HG03457 (cell line): ENCODE measurements around the gene TP53I3.
"Not testable (repeated sequence)": the region's sequence is repeated elsewhere in the genome, so short reads cannot be mapped to it uniquely, and the experiment has no call there.

ENCODE experiments used
- ATAC-seq: cut with Tn5 transposase; IDR thresholded peaks from one replicate; pipeline ENCODE4 v1.9.1; 2021; ENCODE audit warnings: moderate number of reproducible peaks; ENCODE audit not compliant: unreplicated experiment

Gene TP53I3

DNA sequence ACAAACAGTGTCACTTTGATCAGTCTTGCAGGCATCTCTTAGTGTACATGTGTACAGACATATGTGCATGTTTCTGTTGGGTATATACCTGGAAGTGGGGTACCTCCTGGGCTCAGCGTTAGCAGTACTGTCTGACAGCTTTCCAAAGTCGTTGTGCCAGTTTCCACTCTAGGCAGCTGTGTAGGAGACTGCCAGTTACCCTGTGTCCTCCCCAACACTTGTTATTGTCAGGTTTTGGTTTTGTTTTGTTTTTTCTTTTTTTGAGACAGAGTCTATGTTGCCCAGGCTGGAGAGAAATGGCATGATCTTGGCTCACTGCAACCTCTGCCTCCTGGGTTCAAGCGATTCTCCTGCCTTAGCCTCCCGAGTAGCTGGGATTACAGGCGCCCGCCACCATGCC, 28.9 kb downstream of the TP53I3 start:
- no peak for ATAC-seq

DNA sequence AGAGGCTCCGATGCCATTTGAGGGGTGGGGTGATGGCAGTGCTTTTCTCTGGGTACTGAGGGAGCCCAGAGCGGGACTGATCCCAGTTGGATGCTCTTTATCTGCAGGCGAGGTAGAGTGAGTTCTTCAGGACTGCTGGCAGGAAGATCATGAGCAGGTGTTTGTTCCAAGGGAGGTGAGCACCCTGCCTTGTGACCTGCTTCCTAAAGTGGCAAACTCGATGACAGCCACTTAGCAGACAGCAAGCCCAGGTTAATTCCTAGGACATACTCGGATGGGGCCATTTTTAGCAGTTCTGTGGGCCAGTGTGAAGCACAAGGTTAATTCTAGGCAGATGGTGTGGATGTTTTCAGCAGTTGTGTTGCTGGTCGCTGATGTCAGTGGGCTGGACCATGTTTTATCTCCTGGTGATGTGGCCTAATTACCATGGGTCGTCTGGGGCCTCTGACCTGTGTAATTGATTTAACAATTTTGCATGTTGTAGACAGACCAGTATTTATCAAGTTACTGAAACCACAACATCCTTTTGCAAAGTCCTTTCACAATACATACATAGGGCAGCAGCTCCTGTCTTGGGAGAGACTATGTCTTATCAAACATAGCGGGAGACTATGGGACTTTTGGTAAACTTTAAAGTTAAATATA, 30.1 kb downstream of the TP53I3 start:
- no peak for ATAC-seq

DNA sequence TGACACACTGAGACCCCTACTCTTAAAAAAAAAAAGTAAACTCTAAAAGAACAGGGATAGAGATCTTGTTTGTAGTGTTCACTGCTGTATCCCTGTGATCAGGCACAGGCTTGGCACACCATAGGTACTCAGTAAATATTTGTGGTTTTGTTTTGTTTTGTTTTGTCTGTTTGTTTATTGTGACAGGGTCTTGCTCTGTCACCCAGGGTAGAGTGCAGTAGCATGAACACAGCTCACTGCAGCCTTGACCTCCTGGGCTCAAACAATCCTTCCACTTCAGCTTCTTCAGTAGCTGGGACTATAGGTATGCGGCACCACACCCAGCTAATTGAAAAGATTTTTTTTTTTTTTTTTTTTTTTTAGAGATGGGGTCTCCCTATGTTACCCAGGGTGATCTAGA, 31.7 kb downstream of the TP53I3 start:
- no peak for ATAC-seq

DNA sequence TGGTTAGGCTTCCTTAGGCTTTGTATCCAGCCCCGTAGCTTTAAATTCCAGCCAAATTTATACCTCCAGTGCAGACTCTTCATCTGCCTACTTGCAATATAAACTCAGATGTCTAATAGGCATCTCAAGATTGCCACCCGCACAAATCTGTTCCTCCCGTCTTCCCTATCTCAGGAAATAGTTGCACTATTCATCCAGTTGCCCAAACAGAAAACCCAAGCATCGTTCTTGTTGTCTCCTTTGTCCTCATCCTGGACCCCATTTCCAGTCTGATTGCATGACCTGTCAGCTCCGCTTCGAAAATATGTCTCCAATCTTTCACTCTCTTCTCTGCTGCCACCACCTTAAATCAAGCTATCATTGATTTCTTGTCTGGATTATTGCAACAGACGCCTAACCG, 32.8 kb downstream of the TP53I3 start:
- ATAC-seq, result no peak

DNA sequence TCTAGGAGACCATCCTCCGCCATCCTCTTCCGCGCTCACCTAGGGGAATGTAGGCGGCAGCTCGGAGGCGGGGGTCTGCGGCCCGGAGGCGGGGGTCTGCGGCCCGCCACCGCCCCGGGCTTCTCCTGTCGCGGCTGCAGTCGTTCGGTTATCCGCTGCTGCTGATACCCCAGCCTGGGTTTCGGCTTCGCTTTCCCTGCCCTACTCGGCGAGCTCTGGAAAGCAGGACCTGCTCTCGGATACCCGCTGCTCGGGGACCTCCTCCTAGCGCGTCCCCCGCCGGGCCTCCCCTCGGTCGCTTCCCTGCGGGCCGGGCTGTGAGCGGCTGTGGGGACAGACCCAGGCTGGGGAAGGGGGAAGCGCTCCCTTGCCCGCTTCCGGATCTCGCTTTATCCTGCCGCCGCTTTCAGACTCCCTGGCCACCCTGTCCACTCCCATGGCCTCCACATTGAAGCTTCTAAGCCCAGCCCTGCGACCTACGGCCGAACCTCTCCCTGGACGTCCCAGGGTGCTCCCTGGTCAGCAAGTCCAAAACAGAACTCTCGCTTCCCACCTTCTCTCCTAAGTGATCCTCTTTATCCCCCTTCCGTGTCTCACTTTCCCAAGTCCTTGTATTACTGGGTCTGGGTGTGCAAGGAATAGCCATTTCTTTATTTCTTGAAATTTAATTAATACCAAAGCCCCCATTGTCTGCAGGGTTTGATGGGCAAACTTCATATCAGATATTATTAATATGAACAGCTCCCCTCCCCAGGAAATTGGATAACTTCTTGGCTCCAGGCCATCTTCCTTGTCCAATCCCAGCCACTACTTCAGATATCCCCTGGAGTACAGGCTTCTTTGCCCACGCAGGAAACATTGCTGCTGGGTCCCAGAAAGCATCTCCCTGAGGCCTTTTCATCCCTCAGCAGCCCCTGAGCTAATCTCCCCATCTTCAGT, 34.3 kb downstream of the TP53I3 start:
- no peak for ATAC-seq

DNA sequence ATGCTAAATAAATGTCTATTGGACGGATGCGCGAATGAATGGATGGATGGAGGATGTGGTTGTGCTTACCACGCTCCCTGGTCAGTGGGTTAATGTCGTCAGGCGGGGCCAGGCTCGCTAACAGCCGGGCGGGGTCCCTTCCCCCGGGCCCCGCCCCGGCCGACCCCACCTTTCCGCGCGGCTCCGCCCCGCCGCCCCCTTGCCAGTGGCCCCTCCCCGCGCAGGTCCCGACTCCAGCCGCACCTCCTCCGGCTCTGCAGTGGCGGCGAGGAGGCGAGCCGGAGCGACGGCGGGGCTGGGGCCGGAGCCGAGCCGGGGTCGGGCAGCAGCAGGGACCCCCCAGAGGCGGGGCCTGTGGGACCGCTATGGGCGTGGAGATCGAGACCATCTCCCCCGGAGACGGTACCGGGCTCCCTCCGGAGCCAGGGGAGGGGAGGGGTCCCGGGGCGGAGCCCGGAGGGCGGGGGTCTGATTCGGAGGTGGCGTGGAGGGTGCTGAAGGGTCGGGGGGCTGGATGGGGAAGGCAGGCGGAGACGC, 35.1 kb downstream of the TP53I3 start, which contains the start of gene FKBP1B:
Gene FKBP1B (plus strand): TSS at position 257 of the 537 bp plus-strand sequence. CDS start 109 bp downstream, at position 366.
- no peak for ATAC-seq

DNA sequence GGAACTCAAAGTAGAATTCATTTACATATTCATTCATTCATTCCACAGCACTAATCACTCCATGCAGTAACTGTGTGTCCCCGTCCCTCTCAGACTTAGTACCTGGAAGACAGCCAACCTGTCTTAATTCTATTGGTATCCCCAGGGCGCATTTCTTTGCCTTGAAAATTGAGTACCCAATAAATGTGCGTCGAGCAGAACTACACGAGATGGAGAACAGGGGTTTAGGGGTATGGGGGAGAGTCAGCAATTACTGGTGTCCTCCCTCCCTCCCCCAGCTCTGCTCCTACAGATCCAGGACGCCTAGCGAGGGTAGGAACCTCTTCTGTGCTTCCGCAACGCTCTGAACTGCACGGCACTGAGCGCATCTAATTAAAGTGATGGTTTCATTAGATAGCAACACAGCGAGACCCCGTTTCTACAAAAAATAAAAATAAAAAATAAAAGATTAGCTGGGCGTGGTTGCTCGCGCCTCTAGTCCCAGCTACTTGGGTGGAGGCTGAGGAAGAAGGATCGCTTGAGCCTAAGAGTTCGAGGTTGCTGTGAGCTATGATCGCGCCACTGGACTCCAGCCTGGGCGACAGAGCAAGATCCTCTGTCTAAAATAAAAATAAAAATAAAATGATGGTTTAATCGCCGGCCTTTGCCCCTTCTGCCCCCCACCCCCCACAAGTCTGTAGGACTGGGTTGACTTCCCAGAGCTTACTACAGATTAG, 35.7 kb downstream of the TP53I3 start:
- ATAC-seq, result no peak

DNA sequence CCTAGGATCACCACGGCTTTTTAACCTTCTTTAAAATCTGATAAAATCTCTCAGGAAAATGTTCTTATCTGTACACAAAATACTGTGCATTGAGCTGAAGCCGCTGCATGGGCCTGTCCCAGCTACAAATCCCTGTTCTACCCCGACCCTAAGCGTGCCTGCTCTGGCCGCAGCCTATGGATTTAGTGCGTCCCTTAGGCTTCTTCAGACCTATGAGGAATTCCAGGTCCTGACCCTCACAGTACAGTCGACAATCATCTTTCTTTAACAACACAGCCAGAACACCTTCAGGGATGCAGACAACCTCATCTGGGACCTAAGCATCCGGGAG, 37.0 kb downstream of the TP53I3 start:
- no peak for ATAC-seq

DNA sequence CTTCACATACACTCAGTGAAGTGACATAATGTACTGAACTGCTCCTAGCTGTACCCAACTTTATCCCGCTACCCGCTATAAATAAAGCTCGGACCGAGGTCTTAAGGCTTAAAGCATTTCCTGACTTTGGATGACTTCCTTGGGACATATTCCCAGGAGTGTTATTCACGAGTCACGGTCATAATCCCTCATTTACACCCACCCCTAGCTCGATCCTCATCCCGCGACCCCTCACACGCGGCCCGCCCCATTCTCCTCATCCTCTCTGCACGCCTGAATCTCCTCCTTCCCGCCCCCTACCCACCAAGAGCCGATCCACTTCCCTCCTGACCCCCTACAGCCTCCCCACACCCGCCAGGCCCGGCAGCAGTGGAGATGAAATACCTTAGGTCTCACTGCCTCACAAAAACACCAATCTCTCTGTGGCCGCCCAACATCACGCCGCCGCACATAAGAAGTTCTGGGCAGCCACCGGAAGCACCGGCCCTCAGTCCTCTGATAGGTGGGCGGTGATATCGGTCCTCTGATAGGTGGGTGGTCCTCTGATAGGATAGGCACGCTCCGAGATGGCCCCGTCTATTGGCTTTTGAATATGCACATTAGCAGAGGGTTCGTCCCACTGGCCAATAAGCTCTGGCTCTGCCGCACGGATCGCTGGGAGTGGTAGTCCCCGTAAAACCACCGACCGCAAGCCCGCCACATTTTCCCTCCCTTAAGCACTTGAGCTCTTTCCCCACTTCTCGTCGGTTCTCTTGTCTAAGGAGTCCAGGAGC, 37.5 kb downstream of the TP53I3 start, which contains the start of gene WDCP:
Gene WDCP (minus strand): TSS at position 462 of the 773 bp plus-strand sequence. CDS start 7,897 bp downstream, outside the sequence.
- peak; percentile 96 for ATAC-seq

DNA sequence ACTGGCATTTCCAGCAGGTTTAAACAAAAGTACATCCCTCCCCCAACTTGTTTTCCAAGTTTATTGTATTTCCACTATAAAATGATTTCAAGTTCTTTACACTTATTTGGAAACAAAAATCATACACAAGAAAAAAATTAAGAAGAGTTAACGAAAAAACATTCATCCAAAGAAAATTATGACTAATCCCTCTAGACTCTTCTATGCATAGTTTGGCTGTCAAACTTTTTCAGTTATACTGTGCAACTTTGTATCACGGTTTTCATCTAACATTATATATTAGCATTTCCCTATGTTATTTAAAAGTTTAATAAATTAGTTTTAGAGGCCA, 38.1 kb downstream of the TP53I3 start:
- ATAC-seq, result no peak

DNA sequence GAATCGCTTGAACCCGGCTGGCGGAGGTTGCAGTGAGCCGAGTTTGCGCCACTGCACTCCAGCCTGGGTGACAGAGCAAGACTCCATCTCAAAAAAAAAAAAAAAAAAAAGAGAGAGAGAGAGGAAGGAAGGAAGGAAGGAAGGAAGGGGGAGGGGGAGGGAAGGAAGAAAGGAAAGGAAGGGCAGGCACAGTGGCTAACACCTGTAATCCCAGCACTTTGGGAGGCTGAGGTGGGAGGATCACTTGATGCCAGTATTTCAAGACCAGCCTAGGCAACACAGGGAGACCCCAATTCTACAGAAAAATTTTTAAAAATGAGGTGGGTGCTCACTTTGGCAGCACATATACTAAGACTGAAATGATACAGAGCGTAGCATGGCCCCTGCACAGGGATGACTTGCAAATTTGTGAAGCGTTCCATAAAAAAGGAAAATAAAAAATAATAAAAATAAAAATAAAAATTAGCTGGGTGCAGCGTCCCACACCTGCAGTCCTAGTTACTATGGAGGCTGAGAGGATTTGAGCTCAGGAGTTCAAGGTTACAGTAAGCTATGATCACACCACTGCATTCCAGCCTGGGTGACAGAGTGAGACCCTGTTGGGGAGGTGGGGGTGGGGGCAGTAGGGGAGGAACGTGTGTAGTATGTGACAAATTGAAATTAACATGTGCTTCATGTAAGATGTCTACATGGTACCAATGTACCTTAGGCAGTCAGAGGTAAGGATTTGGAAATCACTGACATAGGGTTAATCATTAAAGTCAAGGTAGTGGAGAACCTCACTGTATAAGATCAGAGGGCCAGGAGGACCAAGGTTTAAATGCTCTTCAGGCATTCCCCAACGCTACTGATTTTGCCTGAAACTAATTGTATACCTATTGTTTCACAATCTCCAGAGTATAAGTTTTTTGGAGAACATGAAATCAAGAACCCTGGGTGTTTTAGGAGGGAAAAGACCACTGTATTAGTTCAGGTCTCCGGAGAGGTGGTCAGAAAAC, 38.8 kb downstream of the TP53I3 start:
- no peak for ATAC-seq

DNA sequence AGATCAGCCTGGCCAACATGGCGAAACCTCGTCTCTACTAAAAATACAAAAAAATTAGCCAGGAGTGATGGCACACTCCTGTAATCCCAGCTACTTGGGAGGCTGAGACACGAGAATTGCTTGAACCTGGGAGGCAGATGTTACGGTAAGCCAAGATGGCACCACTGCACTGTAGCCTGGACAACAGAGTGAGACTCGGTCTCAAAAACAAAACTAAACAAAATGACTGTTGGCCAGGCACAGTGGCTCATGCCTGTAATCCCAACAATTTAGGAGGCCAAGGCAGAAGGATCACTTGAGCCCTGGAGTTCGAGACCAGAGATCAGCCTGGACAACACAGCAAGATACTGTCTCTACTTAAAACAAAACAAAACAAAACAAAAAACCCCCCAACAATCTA, 41.5 kb downstream of the TP53I3 start:
- ATAC-seq, result not testable (repeated sequence)

DNA sequence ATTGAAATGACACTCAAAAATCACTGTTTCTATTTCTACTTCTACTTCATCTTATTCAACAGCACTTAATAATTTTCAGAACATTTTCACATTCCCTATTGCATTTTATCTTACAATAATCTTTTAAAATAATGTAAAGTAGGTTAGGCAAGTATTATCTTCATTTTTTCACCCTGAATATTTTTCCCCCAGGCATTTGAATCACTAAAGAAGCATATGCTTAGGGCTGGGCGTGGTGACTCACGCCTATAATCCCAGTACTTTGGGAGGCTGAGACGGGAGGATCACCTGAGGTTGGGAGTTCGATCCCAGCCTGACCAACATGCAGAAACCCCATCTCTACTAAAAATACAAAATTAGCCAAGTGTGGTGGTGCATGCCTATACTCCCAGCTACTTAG, 44.1 kb downstream of the TP53I3 start:
- ATAC-seq, result no peak

DNA sequence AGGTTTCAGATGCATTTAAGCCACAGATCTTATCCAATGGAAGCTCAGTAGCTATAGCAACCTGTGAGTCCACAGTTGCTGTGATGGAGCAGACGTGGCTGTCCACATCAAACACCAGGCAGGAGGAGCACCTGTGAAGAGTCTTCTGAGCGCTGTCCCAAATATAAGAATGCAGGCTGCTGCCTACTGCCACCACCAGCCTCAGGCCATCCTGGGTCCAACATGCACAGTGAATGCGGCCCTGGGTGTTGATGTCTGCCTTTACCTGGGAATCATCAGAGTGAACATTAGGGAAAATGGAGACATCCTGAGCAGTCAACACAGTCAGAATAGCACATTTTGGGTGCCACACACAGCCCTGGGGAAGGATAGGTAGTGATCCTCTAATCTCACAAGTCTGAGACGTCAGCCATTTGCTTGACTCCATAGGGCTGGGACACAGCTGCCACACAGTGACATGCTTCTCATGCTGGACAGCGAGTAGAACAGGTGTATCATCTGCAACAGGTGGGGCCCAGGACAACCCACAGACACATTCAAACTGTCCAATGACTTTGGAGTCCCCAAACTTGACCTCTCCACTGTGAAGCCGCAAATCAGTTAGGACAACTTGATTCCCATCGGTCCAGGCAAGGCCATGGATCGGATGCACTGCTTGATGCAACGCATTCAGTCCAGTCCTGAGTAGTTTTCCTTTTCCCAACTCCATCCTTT, 45.7 kb downstream of the TP53I3 start:
- no peak for ATAC-seq
